ENCODE results near the gene FAM47E. TPM values are rescaled to one million over a fixed set of nuclear protein-coding genes. Genes with fewer than 3 reads are reported as not detected.

FAM47E gene
- total and polyA plus RNA-seq, 2 of the 8 experiments (the other 6 are each of a cell fraction or from before 2014, with no cell fraction given), result 1.3 to 1.4 TPM

DNA sequence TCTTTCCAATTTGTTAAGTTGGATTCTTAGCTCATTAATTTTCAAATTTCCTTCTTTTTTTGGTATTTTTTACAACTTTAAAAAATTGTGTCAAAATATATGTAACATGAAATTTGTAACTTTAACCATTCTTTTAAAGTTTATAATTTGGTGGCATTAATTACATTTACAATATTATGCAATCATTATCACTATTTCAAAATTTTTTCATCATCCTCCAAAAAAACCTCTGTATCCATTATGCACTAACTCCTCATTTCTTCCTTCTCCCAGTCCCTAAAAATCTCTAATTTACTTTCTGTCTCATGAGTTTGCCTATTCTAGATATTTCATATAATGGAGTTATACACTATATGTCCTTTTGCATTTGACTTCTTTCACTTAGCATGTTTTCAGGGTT is 4.7 kb upstream of the FAM47E start (continued):
- TF ChIP-seq CTCF (IDR thresholded peaks at IDR 0.05; ENCODE audit: control extremely low read depth in 1 of 3, insufficient read depth in 1 of 3, low read depth in 1 of 3, low read length in 3 of 3), result no peak
- no peak for TF ChIP-seq NANOG (IDR thresholded peaks at IDR 0.05; ENCODE audit: insufficient read depth, low read depth, low read length, poor library complexity, severe bottlenecking)
- no peak for TF ChIP-seq NRF1 (IDR thresholded peaks at IDR 0.05; ENCODE audit: low read depth, low read length)
- TF ChIP-seq GTF2F1 (IDR thresholded peaks at IDR 0.05; ENCODE audit: borderline replicate concordance, low read depth, low read length), result no peak

All from H1 (cell line).